Measurements from ENCODE around the gene LAMC1.

Gene LAMC1

GRCh38 chr1:183191833-183192232 lies 168.6 kb downstream of the LAMC1 start:
- no peak for DNase-seq (ENCODE audit: low spot score)
- no peak for TF ChIP-seq CTCF (IDR thresholded peaks at IDR 0.05; ENCODE audit: extremely low read depth, missing control alignments)

- DNase-seq (ENCODE audit: low spot score) = no peak
Observed at GRCh38 chr1:183193963-183194525, 170.8 kb downstream of the LAMC1 start.

GRCh38 chr1:183194527-183195141 lies 171.4 kb downstream of the LAMC1 start:
- peak; percentile 46 for DNase-seq (ENCODE audit: low spot score)
- TF ChIP-seq CTCF (IDR thresholded peaks at IDR 0.05; ENCODE audit: extremely low read depth, missing control alignments) = no peak

More at GRCh38 chr1:183193963-183194525, 170.8 kb downstream of the LAMC1 start:
- TF ChIP-seq CTCF (IDR thresholded peaks at IDR 0.05; ENCODE audit: extremely low read depth, missing control alignments) = no peak

- TF ChIP-seq CTCF (IDR thresholded peaks at IDR 0.05; ENCODE audit: extremely low read depth, missing control alignments) = no peak
- no peak for DNase-seq (ENCODE audit: low spot score)
Observed at GRCh38 chr1:183195142-183195574, 171.9 kb downstream of the LAMC1 start.

Measured in GM20000 (cell line).